GM12878 (cell line): ENCODE measurements around the gene CLRN1. TPM values are rescaled to one million over a fixed set of nuclear protein-coding genes. Genes with fewer than 3 reads are reported as not detected.

Experiments used
- ATAC-seq: fragments of 200-7000 bp; cut with Tn5 transposase; 3 replicates; pipeline ENCODE4 v1.9.1; 2020; ENCODE audit warnings: mild to moderate bottlenecking, moderate library complexity
- BruUV-seq: library from RNA; stranded (reverse); fragments of 400-500 nt; replicated peaks from 2 replicates; lab custom pipeline; 2021; lab: Mats Ljungman, UMichigan
- CTCF ChIA-PET: fragments of 300-600 bp; sonication (Branson Sonifier 250); formaldehyde crosslinking; extraction: SDS; loops from one replicate; lab custom pipeline; 2021; ENCODE audit warnings: inconsistent platforms; lab: Yijun Ruan, JAX
- POLR2A ChIA-PET: fragments of 350-600 bp; formaldehyde crosslinking; extraction: SDS; loops from one replicate; lab custom pipeline; 2021; ENCODE audit warnings: inconsistent platforms; lab: Charles Lee
- RAD21 ChIA-PET: fragments of 300-600 bp; sonication (Branson Sonifier 250); formaldehyde crosslinking; loops from one replicate; lab custom pipeline; 2023; ENCODE audit warnings: antibody characterized with exemption; ENCODE audit not compliant: unreplicated experiment; lab: Charles Lee
- SMC1A ChIA-PET: fragments of 300-600 bp; sonication (Branson Sonifier 250); formaldehyde crosslinking; loops from one replicate; lab custom pipeline; 2023; ENCODE audit not compliant: unreplicated experiment, uncharacterized antibody; lab: Charles Lee
- DNase-seq: peaks from one replicate; pipeline ENCODE4 v3.0.0-alpha.2; 2011; ENCODE audit warnings: low read depth, low spot score
- FAIRE-seq: peaks from 3 replicates; lab custom pipeline; 2011; peaks lifted over from hg19 to GRCh38; lab: Jason Lieb, UNC
- H2AFZ ChIP-seq: 2 replicates; pipeline ENCODE4 v1.6.0; 2011; ENCODE audit warnings: low read depth, low read length, control low read depth; ENCODE audit not compliant: control insufficient read depth
- H3K27ac ChIP-seq: 2 replicates; pipeline ENCODE4 v1.5.1; 2011; ENCODE audit warnings: control low read depth; ENCODE audit not compliant: control insufficient read depth, insufficient read depth
- H3K27me3 ChIP-seq, 2 experiments: replicated peaks in 1 of 2; 2 replicates each; pipeline versions ENCODE4 v1.6.0 to v1.6.1; 2011; ENCODE audit warnings: low read length in 1 of 2; ENCODE audit not compliant: control insufficient read depth in 2 of 2, insufficient read depth in 2 of 2
- H3K36me3 ChIP-seq, 2 experiments: 2 replicates each; pipeline ENCODE4 v1.5.1; 2011; ENCODE audit warnings: low read length in 1 of 2; ENCODE audit not compliant: control insufficient read depth in 2 of 2, insufficient read depth in 2 of 2
- H3K4me1 ChIP-seq: 2 replicates; pipeline ENCODE4 v1.6.1; 2011; ENCODE audit warnings: mild to moderate bottlenecking, low read length, moderate library complexity, mixed read lengths; ENCODE audit not compliant: control insufficient read depth, insufficient read depth
- H3K4me2 ChIP-seq: 2 replicates; pipeline ENCODE4 v1.6.0; 2011; ENCODE audit warnings: control low read depth; ENCODE audit not compliant: control insufficient read depth, insufficient read depth
- H3K4me3 ChIP-seq: fragments of 200-600 bp; sonication (generic); 2 replicates; pipeline ENCODE4 v1.5.1; 2016
- H3K79me2 ChIP-seq: 2 replicates; pipeline ENCODE4 v1.6.0; 2011; ENCODE audit warnings: low read length; ENCODE audit not compliant: control insufficient read depth, insufficient read depth
- H3K9ac ChIP-seq: 2 replicates; pipeline ENCODE4 v1.8.0; 2011; ENCODE audit warnings: low read length, control low read depth, mixed read lengths; ENCODE audit not compliant: control insufficient read depth, insufficient read depth
- H3K9me3 ChIP-seq: replicated peaks from 3 replicates; pipeline ENCODE4 v1.5.1; 2011; ENCODE audit warnings: mild to moderate bottlenecking, low read length; ENCODE audit not compliant: control insufficient read depth, insufficient read depth
- H4K20me1 ChIP-seq: 2 replicates; pipeline ENCODE4 v1.6.0; 2011; ENCODE audit not compliant: control insufficient read depth, insufficient read depth
- SRF ChIP-seq, 2 experiments: IDR thresholded peaks; 2 replicates each; pipeline ENCODE4 v1.6.1; 2011; ENCODE audit warnings: low read depth in 2 of 2, low read length in 2 of 2, mild to moderate bottlenecking in 1 of 2, moderate library complexity in 1 of 2
- WGBS: methylation state at CpG from one replicate; pipeline ENCODE4 v1.1.6; 2016; ENCODE audit warnings: low lambda C conversion rate; ENCODE audit not compliant: insufficient replicate concordance, insufficient coverage; ENCODE audit errors: missing lambda C conversion rate; 5-methylcytosine and 5-hydroxymethylcytosine counted together
- in situ Hi-C: fragments of 300-500 bp; cut with MboI; formaldehyde crosslinking; loops from 9 replicates; pipeline ENCODE4 v1.14.3; 2018; ENCODE audit warnings: mixed read lengths
- intact Hi-C: fragments of 100-400 bp; cut with micrococcal nuclease; formaldehyde crosslinking; loops from one replicate; pipeline ENCODE4 v1.14.2; 2022; ENCODE audit not compliant: unreplicated experiment
- polyA plus RNA-seq, 11 experiments: library from polyadenylated mRNA; depleted of rRNA in 4 of 11; unstranded in 6 of 11; stranded (reverse) in 5 of 11; fragments of >200 nt; fragmentation: Nextera tagmentation in 4 of 11; fragmentation: Illumina TruSeq in 1 of 11; extraction: Ambion mirVana in 4 of 11; extraction: Trizol in 1 of 11; gene quantifications; 1 replicate in 1 of 11; 2 replicates in 10 of 11; pipeline versions ENCODE4 v1.2.1 to v1.2.3, GENCODE V29; 2011 to 2016; ENCODE audit warnings: inconsistent platforms in 2 of 11, missing spikeins in 2 of 11, low read depth in 1 of 11
- total RNA-seq, 4 experiments: library from RNA; depleted of rRNA in 3 of 4; stranded (reverse); fragments of >200 nt in 3 of 4; fragmentation: Illumina TruSeq in 1 of 4; extraction: Trizol in 1 of 4; gene quantifications; 2 replicates each; pipeline versions ENCODE4 v1.2.1 to v1.2.3, GENCODE V29; 2013 to 2021
- TF ChIP-seq, protein P1 (sequence below): fragments of 450-650 bp; formaldehyde crosslinking; IDR thresholded peaks from 2 replicates; pipeline ENCODE4 v1.4.0; 2022; ENCODE audit warnings: mild to moderate bottlenecking, moderate library complexity
- TF ChIP-seq, protein P2 (sequence below): fragments of 450-650 bp; IDR thresholded peaks from 2 replicates; pipeline ENCODE4 v1.6.1; 2017; ENCODE audit warnings: antibody characterized with exemption, mild to moderate bottlenecking, moderate library complexity

Gene CLRN1
- total and polyA plus RNA-seq, 10 of the 15 experiments (the other 5 are each of a cell fraction or from before 2014, with no cell fraction given) = not detected

DNA sequence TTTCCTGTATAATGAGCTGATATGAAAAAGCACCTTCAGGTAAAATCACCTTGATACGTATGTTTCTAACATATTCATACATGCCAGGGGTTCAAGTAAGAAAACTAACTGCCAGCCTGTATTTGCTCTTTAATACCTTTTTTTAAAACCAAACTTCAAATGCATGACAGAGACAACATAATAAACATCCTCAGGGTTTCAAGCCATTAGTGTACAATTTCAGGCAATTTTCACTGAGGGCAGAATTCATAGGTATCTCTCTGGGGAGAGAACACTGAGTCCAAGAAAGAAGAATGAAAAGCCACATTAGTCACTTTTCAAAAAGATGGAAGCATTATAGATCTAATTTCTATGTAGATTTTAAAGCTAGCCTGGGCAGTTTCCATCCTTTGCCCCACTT, 94.2 kb downstream of the CLRN1 start (continued):
- TF ChIP-seq, protein P1, sequence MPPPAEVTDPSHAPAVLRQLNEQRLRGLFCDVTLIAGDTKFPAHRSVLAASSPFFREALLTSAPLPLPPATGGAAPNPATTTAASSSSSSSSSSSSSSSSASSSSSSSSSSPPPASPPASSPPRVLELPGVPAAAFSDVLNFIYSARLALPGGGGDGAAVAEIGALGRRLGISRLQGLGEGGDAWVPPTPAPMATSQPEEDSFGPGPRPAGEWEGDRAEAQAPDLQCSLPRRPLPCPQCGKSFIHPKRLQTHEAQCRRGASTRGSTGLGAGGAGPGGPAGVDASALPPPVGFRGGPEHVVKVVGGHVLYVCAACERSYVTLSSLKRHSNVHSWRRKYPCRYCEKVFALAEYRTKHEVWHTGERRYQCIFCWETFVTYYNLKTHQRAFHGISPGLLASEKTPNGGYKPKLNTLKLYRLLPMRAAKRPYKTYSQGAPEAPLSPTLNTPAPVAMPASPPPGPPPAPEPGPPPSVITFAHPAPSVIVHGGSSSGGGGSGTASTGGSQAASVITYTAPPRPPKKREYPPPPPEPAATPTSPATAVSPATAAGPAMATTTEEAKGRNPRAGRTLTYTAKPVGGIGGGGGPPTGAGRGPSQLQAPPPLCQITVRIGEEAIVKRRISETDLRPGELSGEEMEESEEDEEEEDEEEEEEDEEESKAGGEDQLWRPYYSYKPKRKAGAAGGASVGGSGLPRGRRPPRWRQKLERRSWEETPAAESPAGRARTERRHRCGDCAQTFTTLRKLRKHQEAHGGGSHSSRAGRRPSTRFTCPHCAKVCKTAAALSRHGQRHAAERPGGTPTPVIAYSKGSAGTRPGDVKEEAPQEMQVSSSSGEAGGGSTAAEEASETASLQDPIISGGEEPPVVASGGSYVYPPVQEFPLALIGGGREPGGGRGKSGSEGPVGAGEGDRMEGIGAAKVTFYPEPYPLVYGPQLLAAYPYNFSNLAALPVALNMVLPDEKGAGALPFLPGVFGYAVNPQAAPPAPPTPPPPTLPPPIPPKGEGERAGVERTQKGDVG = no peak

DNA sequence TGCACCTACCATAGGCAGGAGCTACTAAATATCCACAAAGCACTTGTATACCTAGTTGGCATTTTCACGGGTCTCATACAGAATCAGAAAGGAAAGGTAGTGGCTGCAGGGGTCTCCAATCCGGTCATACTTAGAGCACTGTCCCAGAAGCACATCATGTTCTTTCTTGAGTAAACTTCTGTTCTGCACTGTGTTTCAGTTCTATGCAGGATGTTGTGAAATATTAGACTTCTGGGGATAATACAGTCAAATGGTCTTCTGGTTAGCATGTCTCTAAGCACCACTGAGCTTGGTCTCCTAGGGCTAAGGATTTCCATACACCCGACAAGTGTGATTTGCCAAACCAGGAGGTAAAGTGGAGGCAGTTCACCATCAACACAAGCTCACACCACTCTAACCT, 95.2 kb downstream of the CLRN1 start:
- FAIRE-seq (no peak), ATAC-seq (no peak), DNase-seq (no peak)
- Histone ChIP-seq H4K20me1 (no peaks in the 10 kb centered on the region), H3K4me1 (no peaks in the 10 kb centered on the region; the same call in 1 of the 2 replicates), H3K36me3 (no peaks in the 10 kb centered on the region), H3K27ac (no peak overlapping the region), H2AFZ (no peak overlapping the region), H3K79me2 (no peaks in the 10 kb centered on the region), H3K4me2 (no peak overlapping the region), H3K4me3 (no peak overlapping the region), H3K9ac (no peak overlapping the region), H3K9me3 (no peaks in the 10 kb centered on the region), H3K27me3 (no peaks in the 10 kb centered on the region; a peak in 1 of 4 replicates)
- in situ Hi-C loops = no loop called here
- no peak for TF ChIP-seq SRF (IDR thresholded peaks at IDR 0.05; ENCODE audit: low read depth in 2 of 2, low read length in 2 of 2)
- TF ChIP-seq, protein P2, sequence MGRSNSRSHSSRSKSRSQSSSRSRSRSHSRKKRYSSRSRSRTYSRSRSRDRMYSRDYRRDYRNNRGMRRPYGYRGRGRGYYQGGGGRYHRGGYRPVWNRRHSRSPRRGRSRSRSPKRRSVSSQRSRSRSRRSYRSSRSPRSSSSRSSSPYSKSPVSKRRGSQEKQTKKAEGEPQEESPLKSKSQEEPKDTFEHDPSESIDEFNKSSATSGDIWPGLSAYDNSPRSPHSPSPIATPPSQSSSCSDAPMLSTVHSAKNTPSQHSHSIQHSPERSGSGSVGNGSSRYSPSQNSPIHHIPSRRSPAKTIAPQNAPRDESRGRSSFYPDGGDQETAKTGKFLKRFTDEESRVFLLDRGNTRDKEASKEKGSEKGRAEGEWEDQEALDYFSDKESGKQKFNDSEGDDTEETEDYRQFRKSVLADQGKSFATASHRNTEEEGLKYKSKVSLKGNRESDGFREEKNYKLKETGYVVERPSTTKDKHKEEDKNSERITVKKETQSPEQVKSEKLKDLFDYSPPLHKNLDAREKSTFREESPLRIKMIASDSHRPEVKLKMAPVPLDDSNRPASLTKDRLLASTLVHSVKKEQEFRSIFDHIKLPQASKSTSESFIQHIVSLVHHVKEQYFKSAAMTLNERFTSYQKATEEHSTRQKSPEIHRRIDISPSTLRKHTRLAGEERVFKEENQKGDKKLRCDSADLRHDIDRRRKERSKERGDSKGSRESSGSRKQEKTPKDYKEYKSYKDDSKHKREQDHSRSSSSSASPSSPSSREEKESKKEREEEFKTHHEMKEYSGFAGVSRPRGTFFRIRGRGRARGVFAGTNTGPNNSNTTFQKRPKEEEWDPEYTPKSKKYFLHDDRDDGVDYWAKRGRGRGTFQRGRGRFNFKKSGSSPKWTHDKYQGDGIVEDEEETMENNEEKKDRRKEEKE = no peak
- RAD21 ChIA-PET = no interaction called here
- 56% methylated on average over 3 of the region's 3 CpGs for WGBS
- BruUV-seq = no TSS peak
- CTCF ChIA-PET = no interaction called here
- intact Hi-C loops = no loop called here
- POLR2A ChIA-PET = no interaction called here
- SMC1A ChIA-PET = interaction anchor here (0.6 kb wide), 1 partner anchor 27 kb away, joined by 3 read pairs; no protein-coding TSS in a partner anchor
